Fibroblast of skin of right biceps (primary cell): ENCODE measurements around the gene MSI2.
A peak's percentile ranks its signal among the peaks of the same experiment; 100 is the strongest.

ENCODE experiments used
- DNase-seq: peaks from one replicate; pipeline ENCODE4 v3.0.0-alpha.2; 2013

The MSI2 gene

DNA sequence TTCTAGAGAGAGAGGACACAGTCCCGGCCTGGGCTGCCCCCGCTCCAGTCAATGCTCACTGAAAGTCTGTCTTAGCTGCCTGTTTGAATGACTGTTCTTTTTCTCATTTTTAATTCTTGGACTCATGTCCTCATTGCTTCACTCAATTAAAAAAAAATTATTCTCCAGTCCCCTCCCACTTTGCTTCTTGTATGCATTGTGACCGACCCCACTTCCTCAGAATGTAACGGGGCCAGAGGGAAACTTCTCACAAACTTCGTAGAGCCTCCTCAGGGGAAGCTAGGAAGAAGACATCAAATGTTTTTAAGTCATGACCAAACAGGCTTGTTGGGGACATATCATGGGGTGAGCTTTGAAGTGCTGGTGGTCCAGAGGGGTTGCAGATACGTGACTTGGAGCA is 375.5 kb downstream of the MSI2 start:
- DNase-seq, result no peak

DNA sequence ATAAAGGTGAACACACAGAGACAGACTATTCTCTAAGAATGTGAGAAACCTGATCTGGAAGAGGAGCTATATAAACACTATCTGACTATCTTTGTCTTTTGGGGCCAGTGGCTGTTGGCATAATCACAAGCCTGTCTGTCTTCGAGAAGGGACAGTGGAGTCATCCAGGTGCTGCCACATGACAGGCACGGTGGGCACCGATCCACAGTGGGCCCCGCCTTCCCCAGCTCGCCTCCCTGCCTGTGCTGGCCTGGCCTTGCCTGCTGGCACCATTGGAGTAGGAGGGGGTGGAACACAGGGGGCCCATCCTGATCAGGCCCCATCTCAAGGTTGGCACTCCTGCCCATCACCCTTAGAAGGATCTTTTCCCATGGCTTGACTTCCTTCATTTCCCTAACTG is 376.0 kb downstream of the MSI2 start:
- no peak for DNase-seq

DNA sequence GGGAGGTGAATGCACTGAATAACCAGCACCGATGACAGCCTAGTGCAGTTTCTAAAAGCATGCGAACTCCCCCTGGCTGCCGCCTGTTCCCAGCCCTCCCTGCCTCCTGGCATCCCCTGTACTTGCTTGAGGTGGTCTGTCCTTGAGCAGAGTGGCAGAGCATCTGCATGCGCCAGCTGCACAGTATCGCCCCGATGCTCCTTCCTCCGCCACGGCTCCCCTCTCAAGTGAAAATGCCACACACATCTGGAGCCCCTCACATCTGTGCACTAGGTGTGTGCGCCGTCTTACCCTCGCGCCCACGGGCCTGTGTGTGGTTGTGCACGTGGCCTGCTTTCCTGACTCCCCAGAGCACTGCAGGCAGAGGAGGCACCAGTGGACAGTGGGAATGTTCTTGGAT is 376.9 kb downstream of the MSI2 start:
- no peak for DNase-seq

DNA sequence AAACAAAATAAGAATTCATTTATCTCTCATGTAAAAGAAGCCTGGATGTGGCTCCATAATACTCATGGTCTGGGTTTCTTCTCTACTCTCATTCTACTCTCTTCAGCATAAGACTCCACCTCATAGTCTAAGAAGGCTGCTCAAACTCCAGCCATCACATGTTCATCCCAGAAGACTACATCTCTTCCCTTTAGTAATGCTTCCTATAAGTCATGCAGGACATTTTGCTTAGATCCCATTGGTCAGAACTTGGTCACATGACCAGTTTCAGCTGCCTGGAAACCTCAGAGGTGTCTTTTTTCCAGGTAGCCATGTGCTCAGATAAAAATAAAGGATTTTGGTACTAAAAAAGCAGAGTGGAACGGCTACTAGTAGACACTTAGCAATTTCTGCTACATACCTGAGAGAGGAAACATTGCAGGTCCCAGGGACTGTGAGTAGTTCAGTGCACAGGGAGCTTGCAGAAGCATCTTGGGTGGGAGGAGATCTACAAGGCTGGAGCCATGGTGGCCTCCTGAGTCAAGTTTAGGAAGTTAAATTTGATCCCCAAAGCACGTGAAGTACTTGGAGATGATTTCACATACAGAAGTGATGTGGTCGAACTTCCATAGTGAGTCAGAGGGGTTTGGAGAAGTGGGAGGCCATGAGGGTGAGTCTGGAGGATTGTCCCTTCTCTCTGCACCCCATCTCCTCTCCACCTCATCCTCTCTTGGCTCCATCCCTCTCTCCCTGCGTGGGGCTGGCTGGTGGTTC is 378.6 kb downstream of the MSI2 start:
- peak; percentile 54 for DNase-seq

DNA sequence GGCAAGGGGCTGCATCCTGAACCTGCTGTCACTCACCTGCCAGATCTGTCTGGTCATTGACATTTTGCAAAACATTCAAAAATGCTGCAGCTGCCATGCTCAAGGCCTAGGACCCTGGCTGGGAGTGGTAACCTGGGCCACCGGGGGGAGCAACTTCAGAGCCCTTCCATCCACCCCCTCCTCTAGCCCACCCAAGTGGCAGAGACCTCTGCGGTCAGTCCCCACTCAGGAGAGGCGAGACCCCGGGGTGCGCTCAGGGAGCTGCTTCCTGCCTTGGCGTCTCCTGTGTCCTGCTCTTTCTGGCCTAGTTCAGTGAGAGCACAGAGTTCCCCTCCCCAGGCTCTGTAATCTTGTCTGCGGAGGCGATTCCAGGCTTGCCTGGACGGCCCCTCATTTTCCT is 380.0 kb downstream of the MSI2 start:
- DNase-seq, result no peak

DNA sequence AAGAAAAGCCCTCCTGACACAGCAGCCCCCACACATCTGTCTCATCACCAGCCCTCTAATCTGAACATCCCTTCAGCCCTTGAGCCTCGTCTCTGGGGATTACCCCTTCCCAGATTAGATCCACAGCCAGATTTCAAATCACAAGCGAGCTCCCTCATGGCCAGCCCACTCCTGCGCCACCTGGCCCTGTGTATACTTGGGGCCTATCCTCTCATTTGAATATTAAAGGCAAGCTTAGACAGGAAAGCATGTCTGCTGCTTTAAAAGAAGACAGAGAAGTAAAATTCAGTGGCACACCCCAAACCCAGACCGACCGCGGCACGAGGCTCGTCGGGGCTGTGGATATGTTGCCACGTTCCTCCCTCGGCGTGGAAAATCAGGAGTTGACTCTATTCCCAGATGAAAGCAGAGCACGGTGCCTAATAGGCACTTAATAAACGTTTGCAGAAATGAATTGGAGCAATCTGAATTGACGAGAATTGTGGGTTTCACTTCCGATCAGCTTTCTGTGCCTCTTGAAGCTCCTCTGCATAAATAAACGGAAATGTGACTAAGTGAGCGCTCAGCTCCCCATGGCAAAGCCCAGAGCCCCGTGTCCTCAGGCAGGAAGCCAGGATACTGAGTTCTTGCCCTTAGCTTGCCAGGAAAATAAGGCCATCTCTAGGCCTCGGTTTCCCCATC is 380.8 kb downstream of the MSI2 start:
- peak; percentile 6 for DNase-seq

DNA sequence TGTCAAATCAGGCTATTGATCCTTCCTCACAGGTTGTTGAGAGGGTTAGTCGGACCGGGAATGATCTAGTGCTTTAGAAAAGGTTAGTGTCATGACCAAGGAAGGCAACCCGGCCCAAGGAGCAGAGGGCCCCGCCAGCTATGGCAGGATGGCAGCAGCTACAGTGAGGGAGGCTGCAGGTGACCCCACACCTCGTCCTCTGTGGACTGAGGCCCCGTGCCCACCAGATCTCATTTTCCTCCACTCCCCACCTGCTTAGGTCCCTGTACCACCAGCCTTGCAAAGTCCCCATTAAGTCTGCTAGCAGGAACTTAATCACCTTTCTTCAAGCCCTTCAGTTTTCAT is 381.3 kb downstream of the MSI2 start:
- no peak for DNase-seq

DNA sequence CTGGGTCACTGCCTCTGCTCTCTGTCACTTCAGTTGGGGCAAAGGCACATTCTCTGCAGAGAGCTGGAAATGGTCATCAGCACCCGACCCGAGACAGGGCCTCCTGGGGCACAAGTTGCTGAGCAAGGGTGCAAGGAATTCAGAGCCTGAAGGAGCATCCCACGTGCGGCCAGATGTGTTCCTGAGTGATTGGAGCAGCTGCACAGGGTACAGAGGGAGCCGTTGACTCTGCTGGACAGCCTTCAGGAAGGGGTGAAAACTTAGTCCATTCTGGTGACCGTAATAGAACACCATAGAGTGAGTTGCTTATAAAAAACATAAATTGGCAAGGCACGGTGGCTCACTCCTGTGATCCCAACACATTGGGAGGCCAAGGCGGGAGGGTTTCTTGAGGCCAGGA is 382.0 kb downstream of the MSI2 start:
- no peak for DNase-seq

DNA sequence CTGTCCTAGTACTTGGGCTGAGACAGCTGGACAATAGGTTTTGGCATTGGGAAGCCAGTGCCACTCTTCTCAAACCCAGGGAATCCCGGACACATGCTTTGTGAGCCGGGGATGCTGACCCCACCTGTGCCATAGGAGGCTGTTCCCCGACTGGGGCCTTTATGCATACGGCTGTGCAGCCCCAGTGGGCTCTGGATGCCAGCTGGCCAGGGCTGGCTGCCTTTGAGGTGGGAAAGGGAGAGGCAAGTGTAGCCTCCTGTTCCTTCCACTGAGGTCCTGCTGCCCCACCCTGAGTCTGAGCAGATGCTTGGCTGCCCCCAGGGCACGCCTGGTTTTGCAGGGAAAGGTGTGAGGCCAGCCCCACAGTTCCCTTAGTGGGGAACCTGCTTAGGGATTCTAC is 383.1 kb downstream of the MSI2 start:
- DNase-seq, result no peak

DNA sequence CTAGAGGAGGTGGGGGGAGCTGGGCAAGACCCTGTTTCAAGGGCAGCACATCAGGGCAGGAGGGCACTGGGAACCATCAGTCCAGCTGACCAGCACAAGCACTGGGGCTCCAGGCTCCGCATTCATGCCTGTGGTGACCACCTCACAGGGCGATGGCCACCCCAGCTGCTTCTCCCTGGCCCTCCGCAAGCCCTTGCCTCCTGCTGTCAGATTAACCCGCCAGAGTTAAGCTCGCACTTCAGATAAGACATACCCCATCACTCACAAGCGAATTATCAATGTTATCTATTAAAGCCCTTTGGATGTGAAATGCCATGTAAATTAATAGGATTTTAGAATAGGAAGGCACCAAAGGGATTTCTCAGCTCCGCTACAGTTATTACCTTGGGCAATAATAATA is 383.8 kb downstream of the MSI2 start:
- DNase-seq, result no peak

DNA sequence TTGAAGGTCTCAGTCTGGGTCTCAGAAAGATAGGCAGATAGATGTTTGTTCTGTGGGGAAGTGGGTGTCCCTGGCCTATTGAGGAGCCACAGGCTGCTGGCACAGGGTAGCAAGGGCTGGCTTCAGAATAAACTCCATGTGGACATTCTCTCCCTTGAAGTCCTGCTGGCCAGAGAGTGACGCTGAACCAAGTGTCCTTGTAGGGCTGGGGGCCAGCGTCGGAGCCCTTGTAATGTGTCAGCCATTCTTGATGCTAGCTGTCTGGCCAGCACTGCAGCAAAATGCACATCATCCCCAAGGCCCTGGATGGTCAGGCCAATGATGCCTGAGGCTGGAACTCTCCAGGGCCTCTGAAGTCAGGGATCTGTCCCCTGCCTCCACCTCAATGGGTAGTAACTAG is 385.4 kb downstream of the MSI2 start:
- no peak for DNase-seq

DNA sequence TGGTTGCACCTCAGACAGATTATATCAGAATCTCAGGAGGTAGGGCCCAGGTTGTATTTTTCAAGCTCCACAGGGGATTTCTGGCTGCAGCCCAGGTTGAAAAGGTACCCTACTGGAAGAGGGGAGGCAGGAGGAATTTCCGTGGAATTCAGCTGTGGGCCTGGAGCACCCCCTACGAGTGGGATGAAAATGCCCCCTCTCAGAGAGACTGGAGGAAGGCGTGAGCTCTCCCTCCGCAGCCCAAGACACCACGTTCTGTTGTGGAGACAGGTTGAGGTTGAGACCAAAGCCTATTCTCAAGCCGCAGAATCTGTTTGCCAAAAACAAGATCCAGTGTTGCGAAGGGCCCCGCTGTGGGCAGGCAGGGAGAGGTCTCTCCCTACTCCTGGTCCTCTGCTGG is 386.7 kb downstream of the MSI2 start:
- DNase-seq, result no peak

DNA sequence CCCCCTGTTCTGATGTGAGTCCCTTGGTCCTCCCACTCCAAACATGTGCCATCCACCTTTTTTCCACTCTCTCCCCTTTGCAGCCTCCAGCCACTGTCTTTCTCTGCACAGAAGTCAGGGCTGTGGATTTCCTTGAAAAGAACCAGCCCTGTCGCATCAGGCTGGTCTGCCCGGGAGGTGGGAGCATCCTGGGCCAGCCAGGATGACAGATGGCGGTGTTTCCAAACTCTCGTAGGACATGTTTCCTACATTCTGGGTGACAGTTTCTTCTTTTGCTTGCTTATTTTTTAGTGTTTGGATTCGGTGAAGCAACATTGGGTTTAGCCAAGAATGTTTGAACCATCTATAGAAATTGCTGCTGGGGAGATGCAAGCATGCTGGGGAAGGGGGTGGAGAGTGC is 388.0 kb downstream of the MSI2 start:
- DNase-seq, result no peak

DNA sequence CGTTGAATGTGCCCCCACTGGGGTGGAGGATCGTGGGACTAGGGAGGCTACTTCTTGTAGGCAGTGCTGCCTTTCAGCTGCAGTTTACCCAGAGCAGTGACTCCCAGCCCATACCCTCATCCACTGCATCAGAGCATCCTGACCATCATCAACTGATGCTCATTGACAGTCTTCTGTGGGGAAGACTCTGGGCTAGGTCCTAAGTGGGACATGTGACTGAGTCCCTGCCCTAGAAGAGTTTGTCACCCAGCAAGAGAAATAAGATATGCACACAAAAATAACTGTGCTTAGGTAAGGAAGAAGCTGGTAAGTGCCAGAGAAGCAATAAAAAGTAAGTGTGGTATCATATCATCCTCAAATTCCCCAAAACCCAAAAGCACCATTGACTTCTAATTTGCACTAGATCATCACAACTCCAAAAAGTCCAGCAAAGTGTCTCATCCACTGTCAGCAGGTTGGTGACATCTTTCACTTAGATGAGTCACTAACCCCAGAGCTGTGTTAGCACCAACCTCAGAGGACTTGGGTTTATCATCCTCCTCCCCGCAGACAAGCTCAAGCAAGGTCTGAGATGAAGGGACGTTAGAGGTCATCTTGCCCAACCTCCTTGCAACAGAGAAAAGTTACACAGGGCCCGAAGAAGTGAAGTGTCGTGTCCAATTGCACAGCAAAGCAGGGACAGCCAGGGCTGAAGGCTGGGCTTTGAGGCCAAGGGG is 389.8 kb downstream of the MSI2 start:
- peak; percentile 26 for DNase-seq

DNA sequence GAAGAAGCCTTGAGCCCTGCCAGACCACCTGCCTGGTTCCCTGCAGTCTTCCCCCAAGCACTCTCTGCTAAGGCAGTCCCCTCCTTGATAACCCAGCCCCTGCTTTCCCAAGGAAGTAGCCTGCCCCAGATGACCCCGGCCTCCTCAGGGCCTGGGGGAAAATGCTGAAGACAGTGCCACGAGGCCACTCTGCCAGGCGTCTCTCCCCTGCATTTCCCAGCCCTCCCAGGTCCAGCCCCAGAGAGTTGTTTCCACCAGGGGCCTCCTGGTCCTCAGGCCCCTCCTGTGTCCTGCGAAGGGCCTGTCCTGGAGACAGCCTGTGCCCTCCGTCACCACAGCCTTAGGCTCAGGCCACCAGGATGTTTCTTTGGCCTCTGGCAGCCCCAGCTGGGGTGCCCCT is 392.4 kb downstream of the MSI2 start:
- no peak for DNase-seq

DNA sequence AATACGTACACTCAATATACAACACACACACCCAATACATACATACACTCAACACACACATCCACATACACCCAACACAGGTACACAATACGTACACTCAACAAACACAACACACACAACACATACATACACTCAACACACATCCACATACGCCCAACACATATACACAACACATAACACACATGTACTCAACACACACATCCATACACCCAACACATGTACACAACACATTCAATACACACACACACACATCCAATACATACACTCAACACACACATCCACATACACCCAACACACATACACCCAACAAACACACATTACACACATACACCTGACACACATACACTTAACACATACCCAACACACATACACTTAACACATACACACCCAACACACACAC is 392.9 kb downstream of the MSI2 start:
- no peak for DNase-seq

DNA sequence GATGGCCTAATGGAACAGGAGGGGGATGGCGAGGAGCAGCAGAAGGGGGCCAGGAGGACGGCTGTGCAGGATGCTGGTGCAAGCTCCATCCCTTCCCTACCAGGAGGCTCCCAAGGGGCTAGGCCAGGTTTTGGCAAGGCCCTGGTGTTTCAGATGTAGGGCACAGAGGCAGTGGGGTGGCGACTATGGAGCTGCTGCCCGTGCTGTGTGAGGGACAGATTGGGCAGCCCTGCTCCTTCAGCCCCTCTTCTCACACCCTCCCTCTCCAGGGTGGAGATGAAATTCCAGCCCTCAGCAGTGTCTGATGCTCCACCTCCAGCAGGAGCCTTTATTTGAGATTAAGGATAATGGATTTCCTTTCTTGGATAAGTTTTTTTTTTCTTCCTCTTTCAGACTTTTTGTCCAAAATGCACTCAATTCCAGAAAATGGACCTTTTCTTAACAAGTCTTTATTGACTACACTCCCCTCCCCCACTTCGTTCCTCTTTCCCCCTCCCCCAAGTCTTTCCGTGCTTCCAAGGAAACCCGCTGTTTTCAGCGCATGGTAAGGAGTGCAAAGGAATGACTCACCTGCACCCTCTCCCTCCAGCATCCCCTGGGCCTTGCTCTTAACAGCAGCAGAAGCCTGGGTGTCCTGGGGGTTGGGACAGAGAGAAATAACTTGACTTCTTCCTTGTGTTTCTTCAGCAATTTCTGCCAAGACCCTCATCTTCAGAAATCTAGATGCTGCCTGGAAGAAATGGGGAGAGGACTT is 393.6 kb downstream of the MSI2 start:
- DNase-seq, result peak; percentile 85

DNA sequence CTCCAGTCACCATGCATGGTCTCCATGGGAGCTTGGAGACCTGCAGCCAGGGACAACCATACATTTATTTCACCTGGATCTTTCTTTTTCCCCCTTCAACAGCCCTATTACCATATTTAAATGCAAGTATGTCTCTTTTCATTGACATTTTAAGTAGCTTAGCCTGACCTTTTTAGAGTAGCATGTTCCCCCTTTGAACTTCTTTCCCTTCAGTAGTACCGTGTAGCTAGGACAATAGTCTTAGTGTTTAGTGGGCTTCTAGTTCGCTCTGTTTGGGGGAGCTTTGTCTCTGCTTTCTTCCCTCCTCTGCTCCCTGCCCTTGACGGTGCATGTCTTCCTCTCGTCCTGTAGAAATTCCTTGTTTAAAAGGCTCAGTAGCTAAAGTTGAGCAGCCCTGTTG is 394.2 kb downstream of the MSI2 start:
- no peak for DNase-seq

DNA sequence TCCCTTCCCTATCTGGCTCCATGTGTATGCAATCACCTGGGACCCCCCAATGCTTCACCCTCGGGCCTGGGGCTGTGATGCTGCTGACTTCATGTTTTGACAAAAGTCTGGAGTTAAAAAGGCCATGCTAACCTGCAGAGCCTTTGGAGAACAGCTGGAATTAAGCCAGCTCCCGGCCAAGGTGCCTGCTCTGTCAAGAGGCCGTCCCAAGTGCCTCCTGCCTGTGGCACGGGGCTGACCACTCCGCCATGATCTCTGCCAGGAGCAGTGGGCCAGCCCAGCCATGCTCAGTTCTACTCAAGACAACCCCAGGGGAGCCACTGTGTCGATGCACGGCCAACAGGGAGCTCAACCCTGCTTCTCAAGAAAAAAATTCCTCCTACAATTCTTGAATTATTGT is 395.1 kb downstream of the MSI2 start:
- no peak for DNase-seq

DNA sequence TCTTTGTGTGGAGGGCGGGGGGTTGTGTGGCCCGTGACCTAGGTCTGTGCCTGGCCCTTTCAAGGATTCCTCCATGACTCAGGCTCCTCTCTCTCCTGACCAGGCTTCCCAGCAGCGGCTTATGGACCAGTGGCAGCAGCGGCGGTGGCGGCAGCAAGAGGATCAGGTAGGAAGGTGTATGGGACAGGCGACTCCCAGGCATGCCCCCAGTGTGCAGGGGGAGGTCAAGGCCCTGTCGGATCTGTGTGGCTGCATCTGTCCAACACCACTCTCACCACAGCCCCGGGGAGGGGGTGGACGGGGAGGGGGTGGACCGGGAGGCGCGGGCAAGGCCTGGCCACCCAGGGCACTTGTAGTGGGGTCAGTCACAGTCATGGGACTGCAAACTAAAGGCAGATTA is 395.7 kb downstream of the MSI2 start:
- DNase-seq, result no peak

DNA sequence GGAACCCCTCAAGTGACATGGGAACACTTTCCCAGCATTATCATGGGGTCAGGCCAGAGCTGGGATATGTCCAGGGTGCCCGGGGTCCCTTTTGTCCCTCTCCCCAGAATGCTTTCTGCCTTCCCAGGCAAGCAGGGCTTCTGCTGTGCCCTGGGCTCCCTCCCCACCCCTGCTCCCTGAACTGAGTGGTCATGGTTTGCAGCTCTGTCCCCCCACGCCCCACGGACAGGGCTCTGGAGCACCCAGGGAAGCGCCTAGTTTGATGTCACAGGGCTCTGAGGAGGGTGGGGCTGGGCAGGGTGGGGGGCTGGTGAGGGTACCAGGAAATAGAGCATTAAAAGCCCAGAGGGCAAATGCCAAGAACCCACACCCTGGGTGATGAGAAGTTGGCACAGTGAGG is 396.5 kb downstream of the MSI2 start:
- no peak for DNase-seq

DNA sequence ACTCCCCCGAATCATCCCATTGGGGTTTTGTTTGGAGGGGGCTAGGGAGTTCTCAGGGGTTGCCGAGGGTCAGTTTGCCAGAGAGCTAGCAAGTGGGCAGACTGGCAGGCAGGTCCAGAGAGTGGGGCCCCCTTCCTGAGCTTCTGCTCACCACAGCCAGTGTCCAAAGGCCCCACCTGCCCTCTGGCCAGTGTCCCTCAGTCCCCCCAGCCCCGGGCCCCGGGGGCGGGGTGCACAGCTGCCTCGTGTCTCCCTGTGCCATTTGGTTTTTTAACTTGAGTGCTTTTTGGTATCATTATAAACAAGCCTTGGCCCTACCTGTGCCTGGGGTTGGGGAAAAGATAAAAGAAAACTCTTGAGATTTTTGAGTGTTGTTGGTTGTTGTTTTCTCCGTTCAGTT is 397.0 kb downstream of the MSI2 start:
- no peak for DNase-seq

DNA sequence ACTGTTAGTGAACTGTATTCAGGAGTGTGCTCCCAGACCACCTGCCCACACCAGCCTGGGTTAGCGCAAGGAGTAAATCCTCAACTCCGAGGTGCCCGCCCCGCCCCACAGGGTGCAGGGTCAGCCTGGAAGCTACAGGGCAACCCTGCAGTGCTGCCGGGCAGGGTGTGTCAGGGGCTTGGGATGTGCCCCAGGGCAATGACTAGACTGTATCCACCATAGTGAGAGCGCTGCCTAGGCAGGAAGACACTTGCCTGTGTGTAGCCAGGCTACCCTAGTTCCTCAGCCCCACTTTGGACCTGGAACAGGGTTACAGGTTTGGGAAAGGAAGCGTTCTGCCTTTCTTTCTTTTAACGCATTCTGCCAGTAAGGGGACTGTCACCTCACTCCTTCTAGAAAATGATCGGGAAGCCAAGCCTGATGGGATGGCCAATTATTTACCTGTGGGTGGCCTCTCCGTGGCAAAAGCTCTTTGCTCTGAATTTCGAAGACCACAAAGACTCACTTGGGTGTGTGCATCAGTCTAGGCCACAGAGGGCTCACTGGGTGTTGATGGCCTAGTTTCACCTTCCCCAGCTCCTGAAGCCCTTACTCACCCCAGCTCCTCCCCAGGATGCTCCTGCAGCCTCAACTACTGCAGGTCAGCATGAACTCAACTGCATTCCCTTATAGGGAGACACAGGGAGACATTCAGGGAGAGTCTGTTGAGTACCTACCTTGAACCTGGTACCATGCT is 397.9 kb downstream of the MSI2 start:
- no peak for DNase-seq
